Neutrophil (primary cell): ENCODE results near the gene MYL12A.

Experiments
- H3K27ac ChIP-seq: fragments of 200-600 bp; sonication (generic); 2 replicates; pipeline ENCODE4 v1.5.1; 2016; ENCODE audit warnings: mild to moderate bottlenecking, moderate library complexity
- H3K27me3 ChIP-seq: fragments of 200-600 bp; sonication (generic); 2 replicates; pipeline ENCODE4 v1.6.0; 2016; ENCODE audit warnings: mild to moderate bottlenecking
- H3K36me3 ChIP-seq: fragments of 200-600 bp; sonication (generic); 2 replicates; pipeline ENCODE4 v1.5.1; 2017
- H3K4me1 ChIP-seq, 2 experiments: fragments of 200-600 bp in 1 of 2; sonication (generic) in 1 of 2; 1 replicate in 1 of 2; 2 replicates in 1 of 2; pipeline versions ENCODE4 v1.5.1 to v1.6.1; 2013 to 2016; ENCODE audit warnings: low read depth in 1 of 2, low read length in 1 of 2, mild to moderate bottlenecking in 1 of 2, moderate library complexity in 1 of 2; ENCODE audit not compliant: control insufficient read depth in 1 of 2, insufficient read depth in 1 of 2
- H3K4me3 ChIP-seq, 2 experiments: fragments of 200-600 bp in 1 of 2; sonication (generic) in 1 of 2; 1 replicate in 1 of 2; 2 replicates in 1 of 2; pipeline ENCODE4 v1.5.1; 2013 to 2016; ENCODE audit warnings: low read depth in 1 of 2, low read length in 1 of 2, mild to moderate bottlenecking in 1 of 2, moderate library complexity in 1 of 2
- H3K9me3 ChIP-seq: fragments of 200-600 bp; sonication (generic); 2 replicates; pipeline ENCODE4 v1.5.1; 2016
- CTCF ChIP-seq: fragments of 200-600 bp; sonication (generic); IDR thresholded peaks from 2 replicates; pipeline ENCODE4 v1.5.1; 2016; ENCODE audit warnings: antibody characterized with exemption

MYL12A gene

GRCh38 chr18:3297025-3297984 is 49.7 kb downstream of the MYL12A start:
- Histone ChIP-seq H3K27ac (no peak overlapping the region), H3K4me3 (peak overlapping the region; percentile 57 to 59), H3K27me3 (peaks cover 25% of the 10 kb centered on the region), H3K9me3 (no peaks in the 10 kb centered on the region), H3K36me3 (no peaks in the 10 kb centered on the region), H3K4me1 (peaks cover 10 to 12% of the 10 kb centered on the region in 2 experiments)
- TF ChIP-seq CTCF = peak; percentile 68

- Histone ChIP-seq H3K9me3 (no peaks in the 10 kb centered on the region), H3K27ac (no peak overlapping the region), H3K4me1 (no peaks in the 10 kb centered on the region), H3K36me3 (no peaks in the 10 kb centered on the region), H3K4me3 (no peak overlapping the region), H3K27me3 (peaks cover 10% of the 10 kb centered on the region)
- no peak for TF ChIP-seq CTCF
These were observed 57.2 kb downstream of the MYL12A start for GRCh38 chr18:3304832-3305231.

- H3K4me3 ChIP-seq = no peak overlapping the region
- H3K27me3 ChIP-seq = peaks cover 5% of the 10 kb centered on the region
- no peaks in the 10 kb centered on the region for H3K9me3 ChIP-seq
- H3K4me1 ChIP-seq = no peaks in the 10 kb centered on the region
- no peak for TF ChIP-seq CTCF
- H3K36me3 ChIP-seq = no peaks in the 10 kb centered on the region
- no peak overlapping the region for H3K27ac ChIP-seq
These were observed 57.8 kb downstream of the MYL12A start for GRCh38 chr18:3305354-3305762.
